Ovary (tissue), 3 donors: ENCODE data around the gene ERC1.

ENCODE experiments used
- EP300 ChIP-seq: sonication (generic); formaldehyde crosslinking; IDR thresholded peaks from one replicate; pipeline ENCODE4 v1.6.1; 2017; ENCODE audit warnings: antibody characterized with exemption
- POLR2A ChIP-seq: fragments of 450-650 bp; IDR thresholded peaks from one replicate; pipeline ENCODE4 v1.6.1; 2017; ENCODE audit warnings: antibody characterized with exemption, mild to moderate bottlenecking, moderate library complexity
- TF ChIP-seq, protein P1 (sequence below), 3 donors: fragments of 450-650 bp in 2 of 3; fragments of 200-600 bp in 1 of 3; IDR thresholded peaks; one replicate each; pipeline versions ENCODE4 v1.5.1 to v1.8.0; 2016 to 2022; ENCODE audit warnings: antibody characterized with exemption in 3 of 3, mild to moderate bottlenecking in 1 of 3
- donor health status: DM: no; HTN: no; CAD: no.

DNA sequence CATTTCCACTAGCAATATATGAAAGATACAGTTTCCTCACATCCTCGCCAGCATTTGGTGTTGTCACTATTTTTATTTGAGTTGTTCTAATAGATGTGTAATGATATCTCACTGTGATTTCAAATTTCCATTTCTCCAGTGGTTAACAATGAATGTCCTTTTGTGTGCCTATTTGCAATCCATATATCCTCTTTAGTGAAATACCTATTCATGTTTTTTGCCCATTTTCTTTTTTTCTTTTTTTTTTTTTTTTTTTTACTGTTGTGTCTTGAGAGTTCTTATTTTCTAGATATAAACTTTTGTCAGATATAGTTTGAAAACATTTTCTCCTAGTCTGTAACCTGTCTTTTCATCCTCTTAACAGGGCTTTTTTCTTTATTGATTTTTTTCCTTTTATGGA lies 524.4 kb downstream of the ERC1 start:
- TF ChIP-seq, protein P1, sequence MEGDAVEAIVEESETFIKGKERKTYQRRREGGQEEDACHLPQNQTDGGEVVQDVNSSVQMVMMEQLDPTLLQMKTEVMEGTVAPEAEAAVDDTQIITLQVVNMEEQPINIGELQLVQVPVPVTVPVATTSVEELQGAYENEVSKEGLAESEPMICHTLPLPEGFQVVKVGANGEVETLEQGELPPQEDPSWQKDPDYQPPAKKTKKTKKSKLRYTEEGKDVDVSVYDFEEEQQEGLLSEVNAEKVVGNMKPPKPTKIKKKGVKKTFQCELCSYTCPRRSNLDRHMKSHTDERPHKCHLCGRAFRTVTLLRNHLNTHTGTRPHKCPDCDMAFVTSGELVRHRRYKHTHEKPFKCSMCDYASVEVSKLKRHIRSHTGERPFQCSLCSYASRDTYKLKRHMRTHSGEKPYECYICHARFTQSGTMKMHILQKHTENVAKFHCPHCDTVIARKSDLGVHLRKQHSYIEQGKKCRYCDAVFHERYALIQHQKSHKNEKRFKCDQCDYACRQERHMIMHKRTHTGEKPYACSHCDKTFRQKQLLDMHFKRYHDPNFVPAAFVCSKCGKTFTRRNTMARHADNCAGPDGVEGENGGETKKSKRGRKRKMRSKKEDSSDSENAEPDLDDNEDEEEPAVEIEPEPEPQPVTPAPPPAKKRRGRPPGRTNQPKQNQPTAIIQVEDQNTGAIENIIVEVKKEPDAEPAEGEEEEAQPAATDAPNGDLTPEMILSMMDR (IDR thresholded peaks at IDR 0.05), result no peak
- TF ChIP-seq POLR2A, result no peak
- no peak for TF ChIP-seq EP300
